HG02840 (cell line): ENCODE measurements around the gene EGR4.
"Not testable (repeated sequence)": the region's sequence is repeated elsewhere in the genome, so short reads cannot be mapped to it uniquely, and the experiment has no call there.

Source experiments
- ATAC-seq: cut with Tn5 transposase; IDR thresholded peaks from one replicate; pipeline ENCODE4 v1.9.1; 2021; ENCODE audit warnings: mild to moderate bottlenecking, moderate library complexity, moderate number of reproducible peaks; ENCODE audit not compliant: unreplicated experiment, low FRiP score

EGR4 gene

DNA sequence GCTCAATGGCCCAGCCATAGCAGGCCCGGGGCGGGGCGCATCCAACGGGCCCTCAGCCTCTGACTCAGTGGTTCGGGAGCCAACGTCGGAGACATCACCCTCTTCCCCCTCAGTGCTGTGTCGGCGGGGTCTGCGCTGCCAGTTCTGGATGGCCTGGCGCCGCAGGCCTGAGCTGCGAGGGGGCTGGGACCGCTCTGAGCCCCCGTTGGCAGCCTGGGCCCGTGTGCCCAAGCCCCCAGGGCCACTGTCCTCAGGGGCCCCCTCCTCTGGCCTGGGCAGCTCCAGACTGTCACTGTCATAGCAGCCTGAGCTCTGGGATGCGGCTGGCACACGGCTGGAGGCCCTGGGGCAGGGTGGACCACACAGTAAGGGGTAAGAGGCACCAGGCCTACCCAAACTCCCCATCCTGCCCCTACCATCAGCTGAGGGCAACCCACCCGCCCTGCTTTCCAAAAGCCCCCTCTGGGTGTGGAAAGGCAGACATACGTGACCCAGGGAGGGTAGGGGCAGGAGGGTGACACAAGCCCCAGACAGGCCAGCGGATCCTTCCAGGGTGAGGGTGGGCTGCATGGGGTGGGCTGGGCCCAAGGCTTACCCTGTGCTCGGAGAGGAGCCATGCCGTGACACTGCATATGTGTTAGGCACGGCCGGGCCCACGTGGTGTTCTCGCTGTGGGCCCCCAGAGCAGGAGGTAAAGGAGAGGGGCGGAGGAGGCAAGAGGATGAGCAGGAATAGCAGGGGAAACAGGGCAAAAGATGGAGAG, 27.9 kb downstream of the EGR4 start:
- ATAC-seq: no peak

DNA sequence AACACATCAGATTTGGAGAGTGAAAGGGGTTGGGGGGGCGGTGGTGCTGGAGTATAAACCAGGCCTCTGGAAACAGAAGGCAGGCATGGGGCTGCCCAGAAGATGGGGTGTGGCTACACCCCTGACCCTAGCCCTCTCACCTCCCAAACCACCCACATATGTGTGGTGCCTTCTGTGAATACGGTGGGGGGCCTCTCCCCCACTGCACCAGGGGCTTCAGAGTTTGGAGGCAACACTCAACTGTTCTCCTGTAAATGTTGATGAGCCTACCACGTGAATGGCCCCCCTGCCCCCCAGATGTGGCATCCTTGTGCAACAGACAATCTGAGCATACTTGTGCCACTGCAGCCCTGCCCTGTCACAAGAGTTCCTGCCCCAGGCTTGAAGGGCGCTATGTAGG, 28.6 kb downstream of the EGR4 start:
- ATAC-seq: no peak

DNA sequence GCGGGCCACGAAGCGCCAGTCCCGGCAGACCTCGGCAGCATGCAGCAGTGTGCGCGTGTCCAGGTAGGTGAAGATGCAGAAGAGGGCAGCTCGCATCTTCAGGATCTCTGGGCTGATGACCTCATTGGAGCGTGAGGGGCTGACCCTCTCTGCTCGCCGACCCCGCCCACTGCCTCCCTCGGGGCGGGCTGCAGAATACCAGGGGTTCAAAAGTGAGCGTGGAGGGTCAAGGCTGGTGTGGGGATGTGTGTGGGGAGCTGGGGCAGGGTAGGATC, 29.1 kb downstream of the EGR4 start:
- ATAC-seq: no peak

DNA sequence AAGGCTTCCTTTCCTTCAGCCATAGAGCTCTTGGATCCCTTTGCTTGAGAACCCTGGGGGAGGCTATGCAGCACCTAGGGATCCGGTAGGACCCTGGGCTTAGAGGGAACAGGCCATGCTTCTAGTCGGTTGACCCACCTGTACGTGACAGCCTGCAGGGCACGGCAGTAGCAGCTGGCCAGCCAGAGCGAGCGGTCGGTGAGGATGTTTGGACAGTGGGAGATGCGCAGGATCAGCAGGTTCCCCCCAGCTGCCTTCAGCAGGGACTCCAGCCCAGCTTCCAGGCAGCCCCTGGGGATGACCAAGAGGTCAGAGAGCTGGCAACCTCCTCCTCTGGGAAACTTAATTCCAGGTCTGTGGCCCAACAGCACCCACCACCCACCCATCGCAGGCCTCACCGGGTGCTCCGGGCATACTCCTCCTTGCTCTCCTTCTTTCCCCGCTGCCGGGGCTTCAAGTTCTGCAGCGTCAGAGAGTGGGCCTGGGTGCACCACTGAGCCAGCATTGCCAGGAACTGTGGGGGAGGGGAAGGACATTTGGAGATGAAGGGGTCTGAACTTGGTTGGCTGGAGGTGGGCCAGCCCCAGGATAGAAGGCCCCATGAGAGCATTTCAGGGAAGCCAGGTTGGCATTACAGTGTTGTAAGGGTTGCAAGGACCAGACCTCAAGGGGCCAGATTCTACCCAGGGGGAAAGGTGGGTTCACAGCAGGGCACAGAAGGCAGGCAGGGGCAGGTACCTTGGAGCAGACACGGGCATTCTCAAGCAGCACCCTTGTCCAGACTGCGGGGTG, 29.6 kb downstream of the EGR4 start:
- ATAC-seq: no peak

DNA sequence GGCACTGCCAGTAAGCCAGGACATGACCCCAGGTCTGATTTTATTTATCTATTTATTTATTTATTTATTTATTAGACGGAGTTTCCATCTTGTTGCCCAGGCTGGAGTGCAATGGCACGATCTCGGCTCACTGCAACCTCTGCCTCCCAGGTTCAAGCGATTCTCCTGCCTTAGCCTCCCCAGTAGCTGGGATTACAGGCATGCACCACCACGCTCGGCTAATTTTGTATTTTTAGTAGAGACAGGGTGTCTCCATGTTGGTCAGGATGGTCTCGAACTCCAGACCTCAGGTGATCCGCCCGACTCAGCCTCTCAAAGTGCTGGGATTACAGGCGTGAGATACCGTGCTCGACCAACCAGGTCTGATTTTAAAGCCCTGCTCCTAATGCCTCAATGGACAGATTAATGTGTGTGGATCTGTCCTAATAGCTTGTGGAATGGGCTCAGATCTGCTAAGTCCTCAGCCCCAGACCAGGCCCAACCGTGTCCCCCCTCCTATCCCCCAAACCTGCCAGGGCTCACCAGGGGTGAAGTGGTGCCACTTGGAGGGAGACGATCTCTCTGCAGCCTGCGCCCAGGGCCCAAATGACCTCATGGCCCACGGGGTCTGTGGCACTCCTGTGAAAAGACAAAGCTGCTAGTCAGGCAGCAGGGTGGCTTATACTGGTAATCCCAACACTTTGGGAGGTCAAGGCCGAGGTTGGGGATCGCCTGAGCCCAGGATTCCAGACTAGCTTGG, 30.5 kb downstream of the EGR4 start:
- not testable (repeated sequence) for ATAC-seq

DNA sequence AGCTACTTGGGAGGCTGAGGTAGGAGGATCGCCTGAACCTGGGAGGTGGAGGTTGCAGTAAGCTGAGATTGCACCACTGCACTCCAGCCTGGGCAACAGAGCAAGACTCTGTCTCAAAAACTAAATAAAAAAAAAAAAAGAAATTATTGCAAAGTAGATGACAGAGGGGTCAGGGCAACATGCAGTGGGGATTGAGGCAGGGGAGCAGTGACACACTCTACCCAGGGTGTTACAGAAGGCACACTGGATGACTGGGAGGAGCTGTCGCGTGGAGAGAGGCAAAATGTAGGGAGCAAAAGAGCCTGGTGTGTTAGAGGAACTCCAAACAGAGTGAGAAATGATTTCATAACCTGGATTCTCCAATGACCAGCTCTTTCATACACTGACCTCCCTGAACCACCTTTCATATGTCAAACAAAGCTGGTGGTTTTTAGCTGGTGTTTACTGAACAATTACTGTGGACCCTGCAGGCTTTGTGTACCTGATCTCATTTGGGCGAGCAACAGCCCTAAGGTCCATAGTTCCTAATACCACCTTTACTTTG, 31.2 kb downstream of the EGR4 start:
- ATAC-seq: no peak

DNA sequence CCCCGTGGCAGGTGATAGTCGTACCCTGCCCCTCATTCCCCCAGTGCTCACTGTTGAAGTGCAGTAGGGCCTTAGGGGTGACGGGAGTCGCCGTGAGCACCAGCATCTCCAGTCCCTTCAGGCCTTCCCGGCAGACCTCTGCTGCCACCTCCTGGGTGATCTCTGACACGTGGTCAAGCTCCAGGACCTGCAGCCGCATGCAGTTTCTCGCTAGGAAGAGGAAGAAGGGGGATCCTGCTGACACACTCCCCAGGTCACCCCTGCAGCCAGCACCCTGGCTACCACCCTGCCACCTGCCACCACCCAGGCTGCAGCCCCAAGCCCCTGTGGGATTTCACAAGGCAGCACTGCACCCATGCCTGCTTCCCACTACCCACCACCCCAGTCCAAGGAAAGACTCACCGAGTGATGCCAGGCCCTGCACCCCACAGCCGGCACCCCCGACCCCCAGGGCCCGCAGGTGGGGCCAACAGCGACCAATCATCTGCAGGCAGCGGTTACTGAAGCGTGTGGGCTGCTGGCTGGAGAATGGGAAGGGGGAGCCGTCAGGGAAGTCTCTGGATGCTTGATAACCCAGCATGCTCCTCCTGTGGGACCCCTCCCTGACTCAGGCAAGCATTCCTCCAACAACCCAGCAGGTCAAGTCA, 32.9 kb downstream of the EGR4 start:
- ATAC-seq: no peak

DNA sequence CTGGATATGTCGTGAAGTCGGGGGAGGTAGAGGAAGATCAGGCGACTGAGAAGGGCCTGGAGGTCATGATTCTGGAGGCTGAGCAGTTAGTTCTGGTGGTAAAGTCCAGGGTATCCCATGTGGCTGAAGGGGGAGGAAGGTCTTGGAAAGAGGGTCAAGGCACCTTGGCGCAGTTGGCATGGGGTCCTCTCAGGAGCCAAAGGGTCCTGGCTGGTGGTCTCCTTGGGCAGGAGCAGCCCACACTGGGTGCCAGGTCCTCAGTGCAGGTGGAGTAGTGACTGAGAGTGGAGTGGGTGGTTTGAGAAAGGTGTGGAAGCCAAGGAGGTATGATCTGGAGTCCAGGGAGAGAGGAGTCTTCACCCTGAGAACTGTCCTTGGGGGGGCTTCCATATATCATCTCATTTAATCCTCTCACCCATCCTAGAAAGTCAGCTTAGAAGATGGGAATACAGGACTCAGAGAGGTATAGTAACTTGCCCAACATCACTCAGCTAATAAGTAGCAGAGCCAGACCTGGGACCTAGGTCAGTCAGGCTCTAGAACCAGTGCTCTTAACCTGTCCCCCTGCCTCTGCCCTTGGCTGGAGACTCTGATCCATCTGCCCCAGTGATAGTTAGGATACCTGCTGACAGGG, 33.5 kb downstream of the EGR4 start:
- no peak for ATAC-seq

DNA sequence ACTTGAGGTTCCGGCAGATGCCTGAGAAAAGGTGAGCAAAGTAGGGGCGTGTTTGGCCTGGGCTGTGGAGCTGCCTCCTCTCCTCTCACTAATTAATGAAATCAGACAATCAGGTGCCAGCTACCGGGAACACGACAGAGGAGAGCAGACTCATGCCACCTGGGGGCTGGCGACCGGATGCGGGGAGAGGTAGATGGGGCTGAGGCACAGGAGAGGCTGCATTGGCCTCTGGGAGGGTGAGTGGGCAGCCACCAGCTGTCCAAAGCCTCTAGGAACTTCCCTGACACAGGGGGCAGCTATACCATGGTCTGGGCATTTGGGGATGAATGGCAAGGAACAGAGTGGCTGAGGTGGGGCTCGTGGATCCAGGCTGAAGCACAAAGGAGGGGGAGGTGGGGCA, 34.1 kb downstream of the EGR4 start:
- ATAC-seq: no peak

DNA sequence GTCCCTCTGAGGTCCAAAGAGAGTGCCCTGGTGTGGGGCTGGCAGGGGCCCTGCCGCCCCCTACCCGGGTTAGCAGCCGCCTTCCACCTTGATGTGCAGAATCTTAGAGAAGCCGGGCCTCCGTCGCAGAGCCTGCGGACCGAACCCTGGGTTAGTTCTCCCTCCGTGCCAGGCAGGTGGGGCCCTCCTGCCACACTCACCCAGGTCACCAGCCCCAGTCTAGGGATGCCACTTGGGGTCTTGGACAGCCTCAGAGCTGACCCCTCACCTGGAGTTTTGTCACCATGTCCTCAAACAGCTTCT, 34.5 kb downstream of the EGR4 start:
- no peak for ATAC-seq

DNA sequence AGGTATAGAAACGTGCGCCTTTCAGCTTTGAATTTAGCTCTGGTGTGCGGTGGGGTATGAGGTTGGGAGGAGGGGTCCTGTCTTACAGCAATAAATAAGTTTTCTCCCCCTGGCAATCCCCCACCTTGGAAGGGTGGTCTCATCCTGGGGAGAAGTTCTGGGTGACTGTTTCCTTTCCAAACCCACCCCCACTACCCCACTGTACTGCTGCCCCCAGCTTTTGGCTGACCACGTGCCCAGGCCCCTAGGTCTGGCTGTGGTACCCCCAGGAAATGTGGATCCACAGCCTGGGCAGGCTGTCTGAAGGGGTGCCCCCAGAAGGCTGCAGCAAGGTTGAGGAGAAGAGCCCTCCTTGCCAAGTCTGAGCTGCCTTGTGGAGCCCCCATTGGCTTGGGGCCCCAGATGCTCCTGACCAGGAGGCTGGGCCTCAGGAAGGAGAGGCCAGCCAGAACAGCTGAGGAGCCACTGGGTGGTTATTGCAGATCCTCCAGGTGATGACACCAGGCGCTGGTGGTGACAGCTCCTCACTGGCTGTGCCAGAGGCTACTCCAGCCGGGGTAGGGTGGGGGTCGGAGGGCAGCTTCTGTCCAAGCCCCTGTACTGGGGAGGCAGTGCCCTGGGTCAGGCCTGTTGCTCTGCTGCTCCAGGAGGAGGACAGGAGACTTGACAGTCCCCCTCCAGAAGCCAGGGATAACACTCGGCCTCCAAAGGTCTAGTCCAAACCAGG, 35.0 kb downstream of the EGR4 start:
- ATAC-seq: no peak

DNA sequence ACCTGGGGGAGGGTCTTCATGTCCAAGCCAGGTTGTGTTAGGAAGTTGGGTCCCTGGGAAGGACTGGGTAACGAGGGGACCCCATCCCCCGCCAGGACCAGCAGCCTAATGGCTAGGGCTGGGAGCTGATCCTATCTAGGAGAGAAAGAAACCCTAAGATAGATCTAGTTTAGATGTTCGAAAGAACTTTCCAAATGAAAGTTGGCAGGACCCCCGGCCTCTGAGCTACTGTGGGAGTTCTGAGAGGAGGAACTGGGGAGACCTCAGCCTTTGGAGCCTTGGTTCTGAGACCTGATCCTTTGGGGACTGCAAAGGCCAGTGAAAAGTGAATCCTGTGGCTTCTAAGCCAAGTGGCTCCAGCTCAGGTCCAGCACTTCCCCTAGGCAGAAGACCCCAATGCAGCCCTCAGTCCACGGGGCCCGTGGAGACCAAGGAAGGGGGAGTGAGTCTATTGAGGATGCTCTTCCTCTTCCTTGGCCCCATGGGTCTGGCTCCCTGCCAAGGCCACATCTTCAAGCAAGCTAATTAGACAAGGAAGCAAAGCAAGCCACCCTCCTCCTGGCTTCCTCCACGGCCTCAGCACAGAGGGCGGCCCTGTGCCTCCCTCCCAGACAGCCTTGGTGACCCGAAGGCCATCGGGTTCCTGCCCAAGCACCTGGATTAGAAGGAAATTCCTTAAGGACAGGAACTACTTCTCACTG, 35.8 kb downstream of the EGR4 start:
- ATAC-seq: no peak

DNA sequence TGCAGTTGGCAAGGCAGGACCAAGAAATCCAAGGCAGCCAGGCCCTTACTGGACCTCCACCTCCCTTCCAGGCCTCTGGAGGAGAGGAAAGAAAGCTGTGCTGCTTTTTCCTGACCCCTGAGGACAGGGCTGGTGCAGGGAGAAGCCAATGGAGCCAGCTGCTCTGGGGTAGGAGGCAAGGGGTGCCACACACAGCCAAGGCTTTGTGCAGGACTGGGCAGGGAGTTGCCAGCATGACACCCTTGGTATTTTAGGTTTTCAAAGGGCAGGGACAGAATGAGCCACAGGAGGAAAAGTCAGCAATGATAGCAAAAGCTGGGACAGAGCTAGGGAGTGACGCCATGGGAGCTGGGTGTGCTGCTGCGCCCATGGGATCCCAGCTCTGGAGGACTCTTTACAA, 36.3 kb downstream of the EGR4 start:
- ATAC-seq: no peak

DNA sequence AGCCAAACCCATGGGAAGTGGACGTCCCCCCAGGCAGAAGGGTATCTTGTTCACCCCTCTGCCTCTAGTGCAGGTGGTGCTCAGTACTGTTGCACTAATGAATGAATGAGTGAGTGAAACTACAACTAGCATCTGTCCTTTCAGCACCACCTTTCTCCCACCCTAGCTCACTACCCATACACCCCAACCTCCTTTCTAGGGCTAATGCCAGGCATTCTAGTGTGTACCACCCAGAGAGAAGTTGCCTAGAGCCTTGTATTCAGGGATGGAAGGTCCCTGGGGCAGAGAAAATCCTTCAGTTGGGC, 36.8 kb downstream of the EGR4 start:
- ATAC-seq: no peak

DNA sequence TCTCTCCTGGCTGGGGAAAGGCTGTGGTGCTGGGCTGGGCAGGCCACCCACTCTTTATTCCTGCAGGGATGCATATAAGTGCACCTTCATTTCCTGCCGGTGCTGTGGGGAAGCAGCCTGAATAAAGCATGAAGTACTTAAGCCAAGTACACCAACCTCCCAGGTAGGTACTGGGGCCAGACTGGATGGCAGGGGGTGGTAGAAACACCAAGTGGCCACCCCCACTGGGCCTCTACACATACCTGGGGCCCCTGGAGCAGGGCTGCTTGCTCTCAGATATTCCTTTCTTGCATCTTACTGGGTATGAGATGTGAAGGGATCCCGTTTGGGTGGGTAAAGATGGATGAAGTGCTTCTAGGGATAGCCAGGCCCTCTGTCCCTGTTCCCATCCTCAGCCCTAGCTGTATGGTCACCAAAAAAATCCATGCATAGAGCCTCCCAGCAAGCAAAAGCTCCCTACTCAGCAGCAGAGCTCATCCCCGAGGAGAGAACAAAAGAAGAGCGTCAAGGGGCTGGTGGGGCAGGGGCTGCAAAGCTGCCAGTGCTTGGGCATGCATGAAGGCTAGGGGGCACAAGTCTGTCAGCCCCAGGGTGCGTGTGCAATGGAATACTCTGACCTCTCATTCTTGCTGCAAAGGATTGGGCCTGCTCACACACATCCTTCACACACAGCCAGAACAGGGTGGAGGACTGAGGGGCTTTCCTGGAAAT, 37.3 kb downstream of the EGR4 start:
- ATAC-seq: no peak

DNA sequence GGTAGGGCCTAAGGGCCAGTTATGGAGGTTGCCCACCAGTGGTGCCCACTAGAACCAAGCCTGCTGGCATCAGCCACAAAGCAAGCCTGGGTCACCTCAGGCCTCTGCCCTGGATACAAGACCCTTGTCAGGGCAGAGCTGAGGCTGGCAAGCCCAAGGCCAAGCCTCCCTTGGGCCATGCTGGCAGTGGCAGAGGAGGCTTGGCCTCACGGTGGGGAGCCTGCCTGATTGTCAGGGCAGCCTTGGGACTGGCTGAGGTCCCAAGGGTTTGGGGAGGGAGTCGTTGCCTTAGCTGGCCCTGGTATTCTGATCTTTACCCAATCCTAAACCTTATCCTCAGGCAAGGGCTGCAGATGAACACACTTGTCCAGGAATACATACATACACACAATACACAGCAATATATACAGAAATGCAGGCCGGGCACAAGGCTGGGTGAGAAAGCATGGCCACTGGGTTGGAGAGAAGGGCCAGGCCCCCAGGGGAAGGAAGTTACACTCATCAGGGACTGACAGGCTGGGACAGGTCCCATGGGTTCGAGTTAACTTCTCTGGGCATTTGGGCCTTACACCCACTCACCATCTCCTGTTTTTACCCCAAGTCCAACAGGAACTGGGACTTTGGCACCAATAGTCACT, 38.2 kb downstream of the EGR4 start:
- ATAC-seq: no peak

DNA sequence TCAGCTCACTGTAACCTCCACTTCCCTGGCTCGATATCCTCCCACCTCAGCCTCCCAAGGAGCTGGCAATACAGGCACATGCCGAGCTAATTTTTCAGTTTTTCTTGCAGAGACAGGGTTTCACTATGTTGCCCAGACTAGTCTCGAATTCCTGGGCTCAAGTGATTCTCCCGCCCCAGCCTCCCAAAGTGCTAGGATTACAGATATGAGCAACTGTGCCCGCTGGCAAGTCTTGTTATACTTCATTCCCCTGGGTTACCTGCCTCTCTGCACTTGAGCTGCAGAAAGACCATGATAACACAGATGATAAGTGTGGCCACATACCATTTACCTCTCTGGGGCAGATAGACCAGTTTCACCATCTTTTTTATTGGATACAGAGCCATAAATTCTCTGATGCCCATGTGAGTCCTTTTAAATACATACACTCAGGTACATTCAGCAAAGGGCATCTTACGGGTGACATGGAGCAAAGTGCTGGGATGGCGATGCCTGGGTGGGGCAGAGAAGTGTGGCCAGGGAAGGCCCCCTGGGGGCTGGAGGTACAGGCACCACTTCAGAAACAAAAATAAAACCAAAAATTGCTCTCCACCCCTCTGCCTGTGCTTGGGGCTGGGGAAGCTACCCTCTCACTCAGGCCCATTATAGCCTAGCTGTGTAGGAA, 38.9 kb downstream of the EGR4 start:
- ATAC-seq: no peak

DNA sequence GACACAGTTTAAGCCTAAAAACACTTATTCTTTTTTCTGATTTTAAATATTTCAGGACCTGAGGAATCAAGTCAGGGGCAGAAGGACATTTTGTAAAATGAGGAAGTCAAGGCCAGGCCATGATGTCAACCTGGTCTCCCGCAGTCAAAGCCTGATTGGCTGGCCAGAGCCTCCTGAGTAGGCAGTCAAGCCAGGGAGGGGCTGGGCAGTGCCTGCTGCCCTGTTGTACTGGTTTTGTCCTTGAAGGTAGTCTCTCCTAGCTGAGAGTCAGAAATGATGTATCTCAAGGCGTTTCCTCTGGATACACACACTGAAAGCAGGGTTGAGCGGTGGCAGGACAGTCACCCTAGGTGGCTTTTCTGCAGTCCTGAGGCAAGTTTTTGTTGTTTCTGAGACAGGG, 39.4 kb downstream of the EGR4 start:
- no peak for ATAC-seq
